NCI-H2171 treated with DMSO at 0.1 percent for 48 hours (cell line): Measurements from ENCODE around the gene ATPAF1.
"Not testable (repeated sequence)": the region's sequence is repeated elsewhere in the genome, so short reads cannot be mapped to it uniquely, and the experiment has no call there.

ENCODE experiments used
- DNase-seq: peaks from one replicate; lab custom pipeline; 2025; lab: John Stamatoyannopoulos, UW

ATPAF1 gene, protein sequence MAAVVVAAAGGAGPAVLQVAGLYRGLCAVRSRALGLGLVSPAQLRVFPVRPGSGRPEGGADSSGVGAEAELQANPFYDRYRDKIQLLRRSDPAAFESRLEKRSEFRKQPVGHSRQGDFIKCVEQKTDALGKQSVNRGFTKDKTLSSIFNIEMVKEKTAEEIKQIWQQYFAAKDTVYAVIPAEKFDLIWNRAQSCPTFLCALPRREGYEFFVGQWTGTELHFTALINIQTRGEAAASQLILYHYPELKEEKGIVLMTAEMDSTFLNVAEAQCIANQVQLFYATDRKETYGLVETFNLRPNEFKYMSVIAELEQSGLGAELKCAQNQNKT

DNA sequence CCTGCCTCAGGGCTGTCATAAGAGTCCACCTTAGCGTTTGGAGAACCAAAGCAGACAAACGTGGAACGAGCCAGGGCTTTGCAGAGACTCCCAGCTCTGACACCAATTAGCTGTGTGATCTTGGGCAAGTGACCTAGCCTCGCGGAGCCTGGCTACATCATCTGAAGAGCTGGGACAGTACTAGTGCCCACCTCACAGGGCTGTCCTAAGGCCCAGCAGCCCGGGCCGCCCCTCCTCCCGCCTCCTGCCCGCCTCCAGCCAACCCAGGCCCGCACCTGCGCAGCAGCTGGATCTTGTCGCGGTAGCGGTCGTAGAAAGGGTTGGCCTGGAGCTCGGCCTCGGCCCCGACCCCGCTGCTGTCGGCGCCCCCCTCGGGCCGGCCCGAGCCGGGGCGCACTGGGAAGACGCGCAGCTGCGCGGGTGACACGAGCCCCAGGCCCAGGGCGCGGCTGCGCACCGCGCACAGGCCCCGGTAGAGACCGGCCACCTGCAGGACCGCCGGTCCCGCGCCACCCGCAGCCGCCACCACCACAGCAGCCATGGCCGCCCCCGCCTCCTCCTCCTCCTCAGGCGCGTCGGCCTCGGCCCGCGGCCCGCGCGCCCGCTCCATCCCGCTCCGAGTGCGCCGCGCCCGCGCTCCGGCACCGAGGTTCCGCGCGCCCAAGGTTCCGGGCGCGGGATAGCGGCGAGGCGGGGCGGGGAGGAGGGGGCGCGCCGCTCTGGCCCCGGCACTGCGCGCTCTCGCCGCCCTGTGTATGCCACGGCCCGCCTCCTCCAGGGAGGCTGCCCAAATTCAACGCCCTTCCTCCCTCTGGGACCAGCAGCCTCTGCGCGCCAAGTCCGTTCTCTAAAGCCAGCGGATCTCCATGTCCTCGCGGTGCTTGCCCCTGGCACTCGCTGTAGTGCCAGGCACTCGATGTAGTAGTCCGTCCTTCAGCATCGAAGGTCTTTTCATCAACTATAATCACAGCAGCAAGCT, at the start of gene ATPAF1:
Gene ATPAF1 (minus strand): TSS at position 583 of the 979 bp plus-strand sequence. CDS start 42 bp downstream, at position 541.
- peak; percentile 47 for DNase-seq

DNA sequence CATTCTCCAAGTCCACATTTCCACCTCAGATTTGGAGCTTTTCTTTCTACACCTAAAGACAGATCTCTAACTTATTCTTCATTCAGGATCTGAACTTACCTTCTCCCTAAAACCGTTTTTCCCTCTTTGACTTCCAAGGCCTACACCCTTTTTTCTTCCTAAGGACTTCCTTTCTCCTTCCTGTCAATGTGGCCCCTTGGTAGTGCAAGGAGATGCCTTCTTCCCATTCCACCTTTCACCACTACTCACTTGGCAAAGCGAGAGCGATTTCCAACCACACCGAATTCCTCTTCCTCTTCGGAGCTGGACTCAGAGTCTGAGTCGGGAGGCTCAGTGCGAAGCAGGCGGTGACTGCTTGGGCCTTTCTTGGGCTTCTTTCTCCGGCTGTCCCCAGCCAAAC, 49.5 kb upstream of the ATPAF1 start:
- DNase-seq, result no peak

DNA sequence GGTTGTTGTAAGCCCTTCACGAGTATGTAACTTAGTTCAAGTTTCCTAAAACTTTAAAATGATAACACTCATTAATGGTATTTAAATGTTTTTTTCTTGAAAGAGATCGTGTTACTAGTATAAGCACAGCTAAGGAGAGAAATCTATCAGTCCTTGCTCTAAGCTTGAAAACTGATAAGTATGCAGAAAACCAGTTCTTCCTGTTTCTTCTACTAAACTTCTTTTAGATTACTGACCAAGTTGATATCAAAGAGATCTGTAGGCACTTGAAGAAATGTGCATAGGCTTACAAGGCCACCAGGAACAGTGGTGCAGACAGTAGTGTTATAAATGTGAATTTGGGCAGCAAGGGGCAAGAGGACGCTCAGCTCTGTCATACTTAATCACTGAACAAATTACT, 46.8 kb upstream of the ATPAF1 start:
- no peak for DNase-seq

DNA sequence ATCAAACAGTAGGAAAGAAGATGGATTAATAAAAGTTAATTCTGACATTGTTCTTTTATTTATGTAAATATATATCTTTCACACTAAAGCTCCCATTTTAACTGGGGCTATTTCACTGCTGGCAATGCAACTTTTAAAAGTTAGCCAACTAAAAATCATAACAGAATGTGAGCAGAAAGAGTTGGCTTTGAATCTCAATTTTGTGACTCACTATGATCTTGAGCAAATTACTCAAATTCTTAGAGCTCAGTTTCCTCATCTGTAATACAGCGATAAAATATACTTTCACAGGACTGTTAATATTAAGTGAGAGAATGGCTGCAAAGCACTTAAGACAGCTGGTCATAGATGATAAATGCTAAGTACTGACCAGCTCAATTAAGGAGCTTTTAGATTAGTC, 40.0 kb upstream of the ATPAF1 start:
- no peak for DNase-seq

DNA sequence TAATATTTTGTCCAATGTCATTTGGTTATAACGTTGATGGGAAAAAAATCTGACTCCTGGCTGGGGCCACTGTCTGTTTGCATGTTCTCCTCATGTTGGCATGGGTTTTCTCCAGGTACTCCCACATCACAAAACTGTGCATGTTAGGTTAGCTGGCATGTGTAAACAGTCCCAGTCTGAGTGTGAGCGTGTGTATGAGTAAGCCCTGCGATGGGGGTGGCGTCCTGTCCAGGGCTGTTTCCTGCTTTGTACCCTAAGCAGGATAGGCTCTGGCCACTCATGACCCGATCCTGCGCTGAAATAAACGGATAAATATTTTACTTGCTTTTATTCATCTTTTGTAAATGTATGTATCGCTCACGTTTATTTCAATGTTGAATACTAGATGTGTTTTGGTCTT, 37.2 kb upstream of the ATPAF1 start:
- no peak for DNase-seq

DNA sequence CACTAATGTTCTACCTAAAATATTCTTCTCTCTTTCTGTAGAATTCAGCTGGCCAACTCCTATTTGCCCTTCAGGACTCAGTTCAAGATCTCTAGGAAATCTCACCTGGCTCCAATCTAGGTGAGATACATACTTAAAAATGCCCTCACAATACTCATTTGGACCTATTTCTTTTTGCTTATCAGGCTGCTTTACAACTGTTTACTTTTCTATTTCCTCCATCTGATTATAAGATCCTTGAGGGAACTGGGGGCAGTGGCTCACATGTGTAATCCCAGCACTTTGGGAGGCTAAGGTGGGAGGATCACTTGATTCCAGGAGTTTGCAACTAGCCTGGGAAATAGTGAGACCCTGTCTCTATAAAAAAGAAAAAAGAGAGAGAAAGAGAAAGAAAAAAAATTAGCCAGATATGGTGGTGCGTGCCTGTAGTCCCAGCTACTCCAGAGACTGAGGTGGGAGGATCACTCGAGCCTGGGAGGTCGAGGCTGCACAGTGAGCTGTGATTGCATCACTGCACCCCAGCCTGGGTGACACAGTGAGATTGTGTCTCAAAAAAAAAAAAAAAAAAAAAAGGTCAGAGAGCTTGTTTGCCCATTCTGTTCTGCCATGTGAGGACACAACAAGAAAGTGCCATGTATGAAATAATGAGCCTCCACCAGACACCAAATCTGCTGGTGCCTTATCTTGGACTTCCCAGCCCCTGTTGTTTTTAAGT, 35.9 kb upstream of the ATPAF1 start:
- no peak for DNase-seq

DNA sequence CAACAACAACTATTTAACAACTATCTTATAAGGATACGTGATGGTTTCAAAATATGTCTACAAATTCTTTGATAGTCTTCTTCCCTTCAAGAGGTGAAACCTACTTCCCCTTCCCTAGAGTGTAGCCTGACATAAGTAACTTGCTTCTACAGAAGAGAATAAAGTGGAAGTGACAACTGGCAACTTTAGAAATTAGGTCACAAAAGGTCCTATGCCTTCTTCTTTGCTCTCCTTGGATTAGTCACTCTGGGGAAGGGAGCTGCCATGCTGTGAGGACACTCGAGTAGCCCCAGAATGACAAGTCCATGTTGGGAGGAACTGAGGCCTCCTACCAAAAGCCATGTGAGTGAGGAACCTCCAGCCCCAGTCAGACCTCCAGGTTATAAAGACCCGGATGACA, 31.5 kb upstream of the ATPAF1 start:
- DNase-seq, result no peak

DNA sequence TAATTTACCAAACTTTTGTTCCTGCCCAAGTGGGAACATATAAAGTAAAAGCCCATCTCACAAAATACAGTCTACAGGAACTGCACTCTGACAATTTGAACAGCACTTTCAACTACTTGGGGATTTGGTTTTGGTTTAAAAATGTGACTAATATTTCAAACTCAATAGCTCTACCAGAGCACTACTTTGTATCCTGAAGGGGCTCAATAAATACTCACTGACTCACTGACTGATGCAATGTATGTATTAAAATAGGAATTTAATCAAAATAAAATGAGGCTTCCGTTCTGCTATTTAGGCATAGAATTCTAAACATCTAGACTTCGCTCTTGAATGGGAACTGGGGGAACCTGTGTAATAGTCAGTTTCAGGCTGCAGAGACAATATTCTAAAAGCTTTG, 28.9 kb upstream of the ATPAF1 start:
- DNase-seq, result no peak

DNA sequence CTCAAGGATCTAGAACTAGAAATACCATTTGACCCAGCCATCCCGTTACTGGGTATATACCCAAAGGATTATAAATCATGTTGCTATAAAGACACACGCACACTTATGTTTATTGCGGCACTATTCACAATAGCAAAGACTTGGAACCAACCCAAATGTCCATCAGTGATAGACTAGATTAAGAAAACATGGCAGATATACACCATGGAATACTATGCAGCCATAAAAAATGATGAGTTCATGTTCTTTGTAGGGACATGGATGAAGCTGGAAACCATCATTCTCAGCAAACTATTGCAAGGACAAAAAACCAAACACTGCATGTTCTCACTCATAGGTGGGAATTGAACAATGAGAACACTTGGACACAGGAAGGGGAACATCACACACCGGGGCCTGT, 26.5 kb upstream of the ATPAF1 start:
- not testable (repeated sequence) for DNase-seq

DNA sequence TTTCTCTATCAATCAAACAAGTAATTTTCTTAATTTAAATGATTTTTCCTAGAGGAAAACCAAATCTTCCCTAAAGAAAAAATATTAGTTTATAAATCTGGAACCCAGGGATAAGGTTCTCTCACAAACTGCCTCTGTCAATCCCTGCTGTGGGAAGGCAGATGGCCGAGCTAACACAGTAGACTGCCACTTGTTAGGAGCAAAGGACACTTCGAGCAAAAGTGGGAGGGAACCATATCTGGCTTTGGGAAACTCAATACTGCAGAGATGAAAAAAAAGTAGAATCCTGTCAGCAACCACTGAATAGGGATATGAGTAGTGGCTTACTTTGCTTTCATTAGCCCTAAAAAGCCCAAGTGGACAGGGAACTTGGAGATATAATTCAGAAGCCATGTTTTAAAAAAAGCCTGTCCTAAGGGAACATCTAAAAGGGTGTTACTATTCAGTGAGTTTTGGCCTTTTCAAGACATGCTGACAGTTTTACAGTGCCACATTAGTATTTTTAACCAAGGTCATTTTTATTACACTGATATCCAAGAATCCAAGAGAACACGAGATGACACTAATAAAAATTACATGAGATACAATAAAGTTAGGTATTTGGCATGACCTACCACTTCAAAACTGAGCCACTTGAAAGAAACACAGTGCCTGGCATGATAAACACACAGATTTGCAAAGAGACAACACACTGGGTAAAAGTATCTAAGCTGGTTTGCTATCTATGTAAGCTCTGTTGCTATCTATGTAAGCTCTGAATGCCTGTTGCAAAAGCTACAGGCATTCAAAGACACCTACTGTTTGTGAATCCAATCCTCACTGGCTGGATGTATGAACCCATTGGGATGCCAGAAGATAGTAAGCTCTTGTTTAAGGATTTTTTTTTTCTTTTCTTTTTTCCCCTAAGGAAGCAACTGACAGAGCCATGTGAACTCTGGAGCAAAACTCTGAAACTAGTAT, 24.9 kb upstream of the ATPAF1 start:
- peak; percentile 71 for DNase-seq

DNA sequence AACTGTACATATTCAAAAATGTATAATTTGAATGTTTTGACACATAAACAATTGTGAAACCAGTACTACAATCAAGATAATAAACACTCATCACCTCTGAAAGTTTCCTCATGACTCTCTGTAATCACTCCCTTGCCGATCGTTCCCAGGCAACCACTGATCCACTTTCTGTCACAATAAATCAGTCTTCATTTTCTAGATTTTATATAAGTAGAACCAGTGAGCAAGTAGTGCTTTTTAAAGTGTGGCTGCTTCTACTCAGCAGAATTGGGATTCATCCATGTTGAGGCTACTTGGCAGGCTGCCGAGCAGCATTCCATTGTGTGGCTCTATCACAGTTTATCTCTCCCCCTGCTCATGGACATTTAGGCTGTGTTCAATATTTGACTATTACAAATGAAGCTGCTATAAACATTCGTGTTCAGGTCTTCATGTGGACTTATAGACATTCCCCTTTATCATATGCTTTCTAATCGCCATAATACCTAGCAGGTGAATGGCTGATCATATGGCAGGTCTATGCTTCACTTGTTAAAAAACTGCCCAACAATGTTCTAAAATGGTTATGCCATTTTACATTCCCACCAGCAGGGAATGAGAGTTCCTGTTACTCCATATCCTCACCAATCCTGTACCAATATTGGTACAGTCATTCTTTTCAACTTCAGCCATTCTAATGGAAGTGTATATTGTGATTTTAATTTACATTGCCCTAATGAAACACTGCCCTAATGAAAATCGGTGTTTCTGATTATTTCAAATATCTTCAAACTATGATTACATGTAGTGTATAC, 24.0 kb upstream of the ATPAF1 start:
- DNase-seq, result no peak

DNA sequence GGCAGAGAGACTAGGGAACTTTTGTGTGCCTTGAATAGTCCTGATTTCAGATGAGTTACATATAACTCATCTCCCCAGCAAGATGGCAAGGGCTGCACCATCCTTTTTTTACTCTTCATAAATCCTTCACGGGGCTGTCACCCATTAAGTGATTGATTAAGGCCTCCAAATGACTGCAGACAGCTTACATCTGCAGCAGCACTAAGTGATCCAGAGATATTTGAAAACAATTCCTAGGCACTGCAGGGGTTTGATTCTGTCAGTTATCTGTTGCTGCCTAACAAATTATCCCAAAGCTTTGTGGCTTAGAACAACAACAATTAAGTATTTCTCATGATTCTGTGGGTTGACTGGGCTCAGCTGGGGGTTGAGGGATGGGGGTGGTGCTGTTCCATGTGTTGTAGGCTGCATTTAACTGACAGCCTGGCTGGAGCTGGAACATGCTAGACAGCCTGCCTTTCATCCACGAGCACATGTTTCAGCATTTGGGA, 22.8 kb upstream of the ATPAF1 start:
- no peak for DNase-seq

DNA sequence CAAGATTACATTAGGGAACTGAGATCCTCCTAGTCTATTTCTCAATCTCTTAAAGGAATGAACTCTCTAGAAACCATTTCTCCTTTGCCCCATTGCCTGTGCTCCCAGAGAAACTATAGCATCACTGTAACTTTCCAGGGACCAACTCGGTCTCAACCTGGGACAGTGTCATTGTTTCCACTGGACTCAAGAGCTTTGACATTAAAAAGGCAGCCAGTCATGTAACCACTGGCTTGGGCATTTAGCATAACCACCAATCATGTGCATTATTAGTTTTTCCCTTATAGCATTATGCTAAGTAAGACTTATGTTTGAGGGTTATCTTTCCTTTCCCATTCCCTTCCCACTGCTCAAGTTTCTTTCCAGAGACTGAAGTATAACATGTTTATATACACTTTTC, 21.7 kb upstream of the ATPAF1 start:
- DNase-seq, result no peak

DNA sequence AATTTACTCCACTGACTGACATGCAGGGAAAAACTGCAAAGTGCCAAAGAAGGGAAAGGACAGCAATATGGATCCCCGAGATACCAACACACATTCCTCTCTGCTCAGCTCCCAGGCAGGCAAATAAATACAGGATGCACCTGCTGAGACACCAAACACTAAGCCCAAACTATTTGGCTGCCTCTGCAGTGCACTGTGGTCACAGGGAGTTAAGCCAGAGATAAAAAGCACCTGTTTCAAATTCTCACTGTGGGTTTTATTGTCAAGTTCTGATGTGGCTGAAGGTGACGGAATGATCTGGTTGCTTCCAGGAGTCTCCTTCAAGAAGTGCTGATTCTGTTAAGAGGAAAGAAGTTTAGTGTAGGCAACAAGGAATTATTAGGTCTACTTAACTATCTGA, 21.2 kb upstream of the ATPAF1 start:
- no peak for DNase-seq

DNA sequence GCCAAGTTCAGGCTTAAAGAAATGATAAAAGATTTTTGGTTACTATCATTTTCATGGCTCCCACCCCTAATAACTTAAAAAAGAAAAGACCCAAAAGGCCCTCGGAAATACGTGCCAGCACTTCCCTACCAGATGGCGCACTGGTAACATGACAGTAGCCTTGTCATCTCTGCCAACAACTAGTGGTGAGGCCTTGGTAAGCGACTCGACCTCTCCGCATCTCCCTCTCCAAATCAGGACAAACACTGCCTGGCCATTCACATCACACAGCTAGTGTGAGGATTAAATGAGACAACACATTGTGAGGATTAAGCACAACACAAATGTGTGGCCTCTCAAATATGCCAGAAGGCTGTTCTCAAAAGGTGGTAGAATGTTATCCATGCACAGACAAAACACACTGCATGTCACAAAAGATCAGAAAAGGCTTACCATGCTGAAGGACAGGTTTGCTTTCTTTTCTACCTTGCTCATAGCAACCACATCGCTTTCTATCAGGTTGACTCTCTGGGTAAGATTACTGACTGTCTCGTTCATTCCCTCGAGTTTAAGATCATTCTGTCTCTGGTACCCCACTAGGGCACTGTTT, 19.9 kb upstream of the ATPAF1 start:
- no peak for DNase-seq

DNA sequence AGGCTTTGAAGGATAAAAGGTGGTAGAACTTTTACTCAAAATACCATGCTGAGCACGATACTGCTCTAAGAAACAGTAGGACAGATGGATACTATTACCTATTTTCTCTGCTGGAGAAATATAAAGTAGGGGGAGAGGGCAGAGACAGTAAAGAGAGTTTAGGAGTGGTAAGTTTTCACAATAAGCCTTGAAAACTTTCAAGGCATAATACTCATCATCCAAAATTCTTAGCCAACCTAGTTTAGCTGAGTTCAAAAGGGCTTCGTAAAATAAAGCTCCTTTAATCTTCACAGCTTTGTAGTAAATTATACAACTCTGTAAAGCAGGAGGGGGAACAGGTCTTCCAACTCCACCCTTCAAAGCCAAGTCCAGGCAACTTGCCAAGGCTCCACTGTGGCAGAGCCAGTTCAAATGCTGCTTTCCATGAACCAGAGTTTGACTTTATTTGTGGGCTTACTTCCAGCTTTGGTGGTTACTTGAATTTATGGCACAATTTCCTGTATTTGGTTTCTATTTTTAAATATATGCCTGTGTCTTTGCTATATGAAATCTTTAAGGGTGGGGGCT, 19.0 kb upstream of the ATPAF1 start:
- DNase-seq, result no peak

DNA sequence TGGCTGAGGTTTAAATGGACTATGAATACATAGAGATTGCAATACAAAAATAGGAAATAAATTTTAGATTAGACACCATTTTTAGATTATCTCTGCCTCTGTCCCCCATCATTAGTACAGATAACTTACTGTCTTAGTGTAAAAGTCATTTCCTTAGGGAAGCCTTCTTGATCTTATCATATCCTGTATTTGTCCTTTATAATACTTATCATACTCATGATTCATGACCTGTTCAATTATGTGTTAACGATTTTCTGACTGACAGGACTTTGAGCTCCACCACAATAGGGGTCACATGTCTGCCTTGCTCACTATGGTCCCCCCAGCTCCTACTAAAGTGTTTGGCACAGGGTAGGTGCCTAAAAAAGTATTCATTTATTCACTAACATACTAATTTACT, 18.1 kb upstream of the ATPAF1 start:
- DNase-seq, result no peak

DNA sequence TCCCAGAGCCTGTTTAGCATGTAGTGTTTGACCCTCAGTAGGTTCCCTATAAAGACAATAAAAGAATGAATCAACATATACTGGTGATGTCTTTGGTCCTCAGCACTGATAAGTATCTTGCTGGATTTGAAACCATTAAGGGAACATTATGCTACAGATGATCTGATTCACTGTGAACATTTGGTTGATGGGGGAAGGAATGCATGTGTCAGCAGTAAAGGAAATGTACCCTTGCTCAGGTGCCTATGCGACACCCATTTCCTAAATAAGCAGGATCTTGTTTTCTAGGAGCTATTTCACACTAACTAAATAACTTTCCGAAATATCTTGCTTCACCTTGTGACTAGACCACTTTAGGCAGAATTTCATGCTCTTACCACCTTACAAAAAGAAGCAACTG, 16.5 kb upstream of the ATPAF1 start:
- no peak for DNase-seq

DNA sequence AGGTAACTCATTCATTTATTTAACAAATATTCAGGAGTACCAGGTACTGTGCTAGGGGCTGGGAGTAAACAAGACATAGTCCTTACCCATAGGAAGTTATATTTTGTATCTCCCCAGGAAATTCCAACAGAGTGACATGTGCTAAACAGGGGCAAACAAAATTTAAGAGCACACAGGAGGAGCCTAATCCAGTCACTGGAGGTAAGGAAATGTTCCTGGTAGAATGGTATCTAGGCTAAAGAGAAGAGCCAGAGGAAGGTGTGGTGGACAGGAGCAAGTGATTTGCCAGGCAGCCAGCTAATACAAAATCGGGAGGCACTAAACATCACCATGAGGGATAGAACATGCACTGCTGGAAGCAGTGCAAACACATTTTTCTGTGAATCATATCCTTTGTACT, 13.9 kb upstream of the ATPAF1 start:
- no peak for DNase-seq
